ENCODE data around the gene TNKS2.
"Not testable (repeated sequence)": the region's sequence is repeated elsewhere in the genome, so short reads cannot be mapped to it uniquely, and the experiment has no call there.

The TNKS2 gene

DNA sequence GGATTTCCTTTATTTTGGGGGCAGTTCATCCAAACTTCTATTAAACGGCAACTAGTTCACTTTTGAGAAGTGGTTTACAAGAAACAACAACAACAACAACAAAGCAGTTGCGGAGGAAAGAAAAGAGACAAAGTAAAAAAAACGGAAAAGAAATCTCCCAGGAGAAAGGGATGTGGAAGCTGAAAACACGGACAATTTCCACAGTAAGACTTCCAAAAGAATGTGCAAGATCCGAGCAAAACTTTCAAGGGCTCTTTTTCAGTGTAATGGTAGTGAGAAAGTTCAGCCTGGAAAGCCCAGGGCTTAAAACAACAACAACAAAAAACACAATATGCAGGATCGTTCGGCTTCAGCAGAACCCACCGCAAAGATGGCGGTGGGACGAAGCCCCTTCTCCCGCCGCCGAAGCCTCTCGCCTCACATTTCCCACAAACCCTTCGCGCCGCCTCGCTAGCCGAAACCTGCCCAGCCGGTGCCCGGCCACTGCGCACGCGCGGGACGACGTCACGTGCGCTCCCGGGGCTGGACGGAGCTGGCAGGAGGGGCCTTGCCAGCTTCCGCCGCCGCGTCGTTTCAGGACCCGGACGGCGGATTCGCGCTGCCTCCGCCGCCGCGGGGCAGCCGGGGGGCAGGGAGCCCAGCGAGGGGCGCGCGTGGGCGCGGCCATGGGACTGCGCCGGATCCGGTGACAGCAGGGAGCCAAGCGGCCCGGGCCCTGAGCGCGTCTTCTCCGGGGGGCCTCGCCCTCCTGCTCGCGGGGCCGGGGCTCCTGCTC is at the start of gene TNKS2:
TSS of gene TNKS2 (plus strand) at position 553 of the 775 bp plus-strand sequence. CDS start 265 bp downstream, outside the sequence.
- DNase-seq (ENCODE audit: low read depth), result peak; percentile 51

DNA sequence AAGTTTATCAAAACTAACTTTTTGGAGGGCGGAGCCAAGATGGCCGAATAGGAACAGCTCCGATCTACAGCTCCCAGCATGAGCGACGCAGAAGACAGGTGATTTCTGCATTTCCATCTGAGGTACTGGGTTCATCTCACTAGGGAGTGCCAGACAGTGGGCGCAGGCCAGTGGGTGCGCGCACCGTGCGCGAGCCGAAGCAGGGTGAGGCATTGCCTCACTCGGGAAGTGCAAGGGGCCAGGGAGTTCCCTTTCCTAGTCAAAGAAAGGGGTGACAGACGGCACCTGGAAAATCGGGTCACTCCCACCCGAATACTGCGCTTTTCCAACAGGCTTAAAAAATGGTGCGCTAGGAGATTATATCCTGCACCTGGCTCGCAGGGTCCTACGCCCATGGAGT is 48.6 kb upstream of the TNKS2 start:
- not testable (repeated sequence) for DNase-seq (ENCODE audit: low read depth)

DNA sequence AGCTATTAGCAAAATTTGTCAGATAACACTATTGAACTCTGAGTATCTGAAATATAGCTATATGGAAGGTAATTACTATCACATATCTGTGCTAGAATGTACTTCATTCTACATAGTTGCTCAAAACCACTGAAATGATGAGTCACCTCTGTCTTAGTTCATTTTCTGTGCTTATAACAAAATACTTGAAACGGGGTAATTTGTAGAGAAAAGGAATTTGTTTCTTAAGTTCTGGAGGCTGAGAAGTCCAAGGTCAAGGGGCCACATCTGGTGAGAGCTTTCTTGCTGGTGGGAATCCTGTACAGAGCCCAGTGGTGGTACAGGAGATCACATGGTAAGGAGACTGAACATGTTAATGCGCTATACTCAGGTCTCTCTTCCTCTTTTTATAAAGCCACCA is 41.9 kb upstream of the TNKS2 start:
- DNase-seq (ENCODE audit: low read depth), result peak; percentile 47

- DNase-seq (ENCODE audit: low read depth), result peak; percentile 32
These were observed 39.7 kb upstream of the TNKS2 start for GRCh38 chr10:91758303-91759146.

DNA sequence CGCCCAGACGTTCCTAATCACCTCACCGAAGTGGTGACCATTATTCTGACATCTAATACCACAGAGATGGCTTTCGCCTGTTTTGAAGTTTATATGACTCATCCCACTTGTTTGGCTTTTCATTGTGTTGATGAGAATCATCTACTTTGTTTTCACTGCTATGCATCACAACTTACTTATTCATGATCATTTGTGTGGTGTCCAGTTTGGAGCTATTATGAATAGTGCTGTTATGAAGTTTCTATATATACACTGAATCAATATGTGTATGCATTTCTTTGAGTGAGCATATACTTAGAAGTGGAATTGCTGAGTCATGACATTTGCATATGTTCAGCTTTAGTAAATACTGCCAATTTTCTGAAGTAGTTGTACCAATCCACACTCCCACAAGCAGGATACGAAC is 38.6 kb upstream of the TNKS2 start:
- no peak for DNase-seq (ENCODE audit: low read depth)

GRCh38 chr10:91761721-91762120 is 36.5 kb upstream of the TNKS2 start:
- no peak for DNase-seq (ENCODE audit: low read depth)

GRCh38 chr10:91762878-91763277 is 35.3 kb upstream of the TNKS2 start:
- no peak for DNase-seq (ENCODE audit: low read depth)

- no peak for DNase-seq (ENCODE audit: low read depth)
These were observed 31.6 kb upstream of the TNKS2 start for GRCh38 chr10:91766676-91767075.

- DNase-seq (ENCODE audit: low read depth), result peak; percentile 50
These were observed 30.1 kb upstream of the TNKS2 start for GRCh38 chr10:91768123-91768522.

GRCh38 chr10:91771907-91772306 is 26.3 kb upstream of the TNKS2 start:
- DNase-seq (ENCODE audit: low read depth), result no peak

DNA sequence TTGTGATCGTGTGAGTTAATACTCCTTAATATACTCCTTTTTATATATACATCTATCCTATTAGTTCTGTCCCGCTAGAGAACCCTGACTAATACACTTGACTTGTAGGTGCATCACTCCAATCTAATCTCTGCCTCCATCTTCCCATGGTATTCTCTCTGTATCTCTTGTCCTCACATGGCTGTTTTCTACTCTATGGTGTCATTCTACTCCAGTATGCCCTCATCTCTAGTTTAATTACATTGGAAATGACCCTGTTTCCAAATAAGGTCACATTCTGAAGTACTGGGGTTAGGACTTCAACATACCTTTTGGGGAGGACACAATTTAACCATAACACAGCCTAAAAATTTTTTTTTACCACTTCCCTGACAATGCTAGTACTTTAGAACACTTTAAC is 25.8 kb upstream of the TNKS2 start:
- DNase-seq (ENCODE audit: low read depth), result no peak

DNA sequence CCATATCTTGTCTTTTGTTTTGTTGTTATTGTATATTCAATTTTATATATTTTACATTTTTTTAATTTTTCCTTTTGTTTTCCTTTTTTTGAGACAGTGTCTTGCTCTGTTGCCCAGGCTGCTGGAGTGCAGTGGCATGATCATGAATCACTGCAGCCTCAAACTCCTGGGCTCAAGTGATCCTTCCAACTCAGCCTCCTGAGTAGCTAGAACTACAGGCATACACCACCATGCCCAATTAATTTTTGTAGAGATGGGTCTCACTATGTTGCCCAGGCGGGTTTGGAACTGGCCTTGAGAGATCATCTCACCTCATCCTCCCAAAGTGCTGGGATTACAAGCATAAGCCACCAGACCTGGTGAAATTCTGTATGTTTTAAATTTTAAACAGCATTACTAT is 25.4 kb upstream of the TNKS2 start:
- no peak for DNase-seq (ENCODE audit: low read depth)

GRCh38 chr10:91774571-91774970 is 23.7 kb upstream of the TNKS2 start:
- no peak for DNase-seq (ENCODE audit: low read depth)

GRCh38 chr10:91775731-91776130 is 22.5 kb upstream of the TNKS2 start:
- DNase-seq (ENCODE audit: low read depth), result no peak

DNA sequence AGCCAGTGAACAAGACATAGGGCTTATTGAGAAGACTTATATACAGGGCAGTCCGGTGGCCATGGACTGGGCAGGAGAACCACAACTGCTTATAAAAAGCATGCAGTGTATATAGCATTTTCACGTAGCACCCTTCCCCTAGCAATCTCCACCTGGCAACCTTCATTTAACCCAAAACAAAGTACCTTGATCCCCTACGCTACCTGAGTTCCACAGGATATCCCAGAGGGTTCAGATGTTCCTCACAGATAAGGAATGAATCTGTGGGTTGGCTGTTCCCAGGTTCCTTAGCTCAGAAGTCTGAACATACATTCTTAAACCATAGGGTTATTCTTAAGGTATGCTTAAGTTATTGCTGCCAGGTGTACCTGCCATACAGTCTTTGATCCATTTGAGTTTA is 22.0 kb upstream of the TNKS2 start:
- DNase-seq (ENCODE audit: low read depth), result no peak

DNA sequence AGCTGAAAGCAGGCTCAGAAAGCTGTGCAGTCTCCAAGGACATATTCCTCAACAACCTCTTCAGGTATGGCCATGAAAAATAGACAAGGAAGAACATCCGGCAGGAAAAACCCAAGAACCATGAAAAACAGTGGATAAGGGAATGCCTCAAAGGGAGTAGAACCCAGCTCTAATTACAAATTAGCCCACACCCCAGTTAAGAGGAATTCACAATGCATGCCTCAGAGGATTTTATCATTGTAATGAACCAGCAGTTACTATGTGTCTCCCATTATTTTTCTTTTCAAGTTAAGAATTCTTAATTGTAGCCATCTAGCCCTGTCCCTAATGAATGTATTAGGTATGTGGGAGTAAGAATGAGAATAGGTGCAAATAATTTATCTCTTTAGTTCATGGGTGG is 19.7 kb upstream of the TNKS2 start:
- DNase-seq (ENCODE audit: low read depth), result no peak

GRCh38 chr10:91779011-91779605 is 19.1 kb upstream of the TNKS2 start:
- DNase-seq (ENCODE audit: low read depth), result no peak

GRCh38 chr10:91782539-91782938 is 15.7 kb upstream of the TNKS2 start:
- no peak for DNase-seq (ENCODE audit: low read depth)

GRCh38 chr10:91785830-91786229 is 12.4 kb upstream of the TNKS2 start:
- DNase-seq (ENCODE audit: low read depth), result no peak

DNA sequence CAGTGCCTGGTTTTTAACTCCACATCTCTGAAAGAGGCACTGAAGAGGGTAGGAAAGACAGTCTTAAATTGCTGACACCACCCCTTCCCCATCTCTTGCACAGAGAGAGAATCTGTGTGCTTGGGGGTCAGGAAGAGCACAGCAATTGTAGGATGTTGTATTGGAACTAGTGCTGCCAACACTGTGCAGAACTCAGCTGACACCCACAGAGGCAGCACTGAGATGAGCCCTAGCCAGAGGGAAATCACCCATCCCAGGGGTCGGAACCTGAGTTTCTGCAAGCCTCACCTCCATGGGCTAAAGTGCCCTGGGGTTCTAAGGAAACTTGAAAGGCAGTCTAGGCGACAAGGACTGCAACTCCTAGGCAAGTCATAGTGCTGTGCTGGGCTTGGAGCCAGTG is 11.0 kb upstream of the TNKS2 start:
- no peak for DNase-seq (ENCODE audit: low read depth)

DNA sequence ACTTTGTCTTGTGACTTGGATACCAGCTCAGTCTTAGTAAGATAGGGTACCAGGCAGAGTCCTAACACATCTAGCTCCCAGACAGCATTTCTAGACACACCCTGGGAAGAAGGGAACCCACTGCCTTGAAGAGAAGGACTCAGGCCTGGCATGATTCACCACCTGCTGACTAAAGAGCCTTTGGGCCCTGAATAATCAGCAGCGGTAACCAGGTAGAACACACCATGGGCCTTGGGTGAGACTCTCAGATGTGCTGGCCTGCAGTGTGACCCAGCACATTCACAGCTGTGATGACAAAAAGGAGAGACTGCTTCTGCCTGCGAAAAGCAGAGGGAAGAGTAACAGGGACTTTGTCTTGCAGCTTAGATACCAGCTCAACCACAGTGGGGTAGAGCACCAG is 10.4 kb upstream of the TNKS2 start:
- no peak for DNase-seq (ENCODE audit: low read depth)

- DNase-seq (ENCODE audit: low read depth), result no peak
These were observed 9.7 kb upstream of the TNKS2 start for GRCh38 chr10:91788527-91788926.
